ENCODE data around the gene GASK1A. TPM values are rescaled to one million over a fixed set of nuclear protein-coding genes. Genes with fewer than 3 reads are reported as not detected.

The GASK1A gene
- total and polyA plus RNA-seq, 10 donors = 0.43 to 4.0 (median 1.8) TPM

- H3K4me3 ChIP-seq = no peak overlapping the region
- no peak overlapping the region for H3K27ac ChIP-seq
- no peaks in the 10 kb centered on the region for H3K36me3 ChIP-seq
- no peak for TF ChIP-seq POLR2AphosphoS5 (IDR thresholded peaks at IDR 0.05)
- TF ChIP-seq POLR2A (IDR thresholded peaks at IDR 0.05) = no peak
- no peak for TF ChIP-seq CTCF (IDR thresholded peaks at IDR 0.05 in 8 of 11, conservative IDR thresholded peaks at IDR 0.05 in 3 of 11)
- intact Hi-C loops (cut with DNase I; ENCODE audit: low total_unique reads) = no loop called here
- peaks cover 0 to 18% (median 5%) of the 10 kb centered on the region in 6 donors for H3K4me1 ChIP-seq
- DNase-seq = no peak
- no peaks in the 10 kb centered on the region for H3K27me3 ChIP-seq (replicated peaks in 1 of 7)
- no peaks in the 10 kb centered on the region for H3K9me3 ChIP-seq
- WGBS, 5 donors = 86 to 94% (median 91%) methylated on average over 6 of the region's 6 CpGs
These were observed 49.8 kb downstream of the GASK1A start for GRCh38 chr3:43028678-43029490.

- WGBS, 5 donors = 81 to 87% (median 85%) methylated on average over 11 to 15 of the region's 15 CpGs
These were observed 51.2 kb downstream of the GASK1A start for GRCh38 chr3:43030162-43030935.

GRCh38 chr3:43031485-43031884 lies 52.4 kb downstream of the GASK1A start:
- Histone ChIP-seq H3K27ac (no peak overlapping the region), H3K27me3 (replicated peaks in 1 of 7) (no peaks in the 10 kb centered on the region), H3K36me3 (no peaks in the 10 kb centered on the region), H3K4me3 (no peak overlapping the region), H3K4me1 (peaks cover 0 to 2% (median 0%) of the 10 kb centered on the region in 6 donors), H3K9me3 (no peaks in the 10 kb centered on the region)
- no peak for TF ChIP-seq POLR2AphosphoS5 (IDR thresholded peaks at IDR 0.05)
- no peak for TF ChIP-seq CTCF (IDR thresholded peaks at IDR 0.05 in 8 of 11, conservative IDR thresholded peaks at IDR 0.05 in 3 of 11)
- no peak for TF ChIP-seq POLR2A (IDR thresholded peaks at IDR 0.05)
- no peak for DNase-seq
- WGBS, 5 donors = 44 to 78% (median 56%) methylated on average over 4 of the region's 4 CpGs
- intact Hi-C loops (cut with DNase I; ENCODE audit: low total_unique reads) = no loop called here

More at GRCh38 chr3:43030162-43030935, 51.2 kb downstream of the GASK1A start:
- TF ChIP-seq CTCF (IDR thresholded peaks at IDR 0.05 in 8 of 11, conservative IDR thresholded peaks at IDR 0.05 in 3 of 11) (no peak), POLR2A (IDR thresholded peaks at IDR 0.05) (no peak), POLR2AphosphoS5 (IDR thresholded peaks at IDR 0.05) (no peak)
- Histone ChIP-seq H3K4me3 (no peak overlapping the region), H3K36me3 (no peaks in the 10 kb centered on the region), H3K4me1 (peaks cover 0 to 5% (median 0%) of the 10 kb centered on the region in 6 donors), H3K27me3 (replicated peaks in 1 of 7) (no peaks in the 10 kb centered on the region), H3K27ac (no peak overlapping the region), H3K9me3 (no peaks in the 10 kb centered on the region)
- no peak for DNase-seq
- intact Hi-C loops (cut with DNase I; ENCODE audit: low total_unique reads) = no loop called here
